Measurements from ENCODE around the gene NKD1.

The NKD1 gene

DNA sequence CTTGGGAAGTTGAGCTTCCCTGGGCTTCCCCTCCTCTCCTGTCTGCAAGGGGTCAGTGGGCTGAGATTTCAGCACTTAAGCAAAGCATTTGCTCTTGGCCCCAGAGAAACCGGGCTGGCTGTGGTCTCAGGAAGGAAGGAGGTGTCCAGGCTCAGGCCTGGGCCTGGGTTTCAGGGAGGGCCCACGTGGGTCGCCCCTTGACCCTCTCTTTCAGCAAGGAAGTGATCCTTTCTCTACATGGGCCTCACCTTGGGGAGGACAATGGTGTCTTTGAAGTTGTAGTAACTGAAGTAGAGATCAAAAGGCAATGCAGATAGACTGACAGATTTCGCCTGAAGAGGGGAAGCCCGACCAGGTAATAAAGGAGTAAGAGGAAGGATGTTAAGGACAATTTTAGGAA is 147.9 kb downstream of the NKD1 start:
- DNase-seq (ENCODE audit: low read depth in 2 of 2) = no peak

DNA sequence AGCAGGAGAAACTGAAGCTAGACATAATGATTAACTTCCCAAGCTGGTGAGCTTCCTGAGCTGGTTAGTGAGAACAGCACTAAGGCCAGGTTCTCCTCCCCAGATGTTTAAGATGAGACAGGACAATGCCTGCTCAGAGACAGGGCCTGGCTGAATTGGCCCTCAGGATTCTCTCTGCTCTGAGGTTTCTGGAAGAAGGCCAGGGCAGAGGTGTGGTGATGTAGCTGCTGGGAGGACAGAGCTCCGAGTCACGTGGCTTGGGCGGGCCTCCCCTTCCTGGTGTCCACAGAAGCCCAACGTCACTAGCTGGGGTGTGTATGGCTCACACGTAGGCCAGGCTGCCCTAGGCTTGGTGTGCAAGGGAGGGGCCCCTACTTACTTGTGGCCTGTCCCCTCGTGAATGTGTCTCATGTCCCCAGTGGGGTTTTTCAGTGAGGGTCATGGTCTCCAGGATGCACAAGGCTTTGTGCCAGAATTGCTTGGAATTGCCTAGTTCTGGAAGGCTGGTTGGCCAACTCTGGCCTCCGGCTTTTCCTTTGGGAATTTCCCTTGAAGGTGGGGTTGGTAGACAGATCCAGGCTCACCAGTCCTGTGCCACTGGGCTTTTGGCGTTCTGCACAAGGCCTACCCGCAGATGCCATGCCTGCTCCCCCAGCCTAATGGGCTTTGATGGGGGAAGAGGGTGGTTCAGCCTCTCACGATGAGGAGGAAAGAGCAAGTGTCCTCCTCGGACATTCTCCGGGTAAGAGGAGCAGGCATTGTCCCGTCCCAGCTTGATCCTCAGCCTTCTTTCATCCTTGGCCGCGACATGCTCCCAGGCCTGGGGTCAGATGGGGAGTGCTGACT is 148.6 kb downstream of the NKD1 start:
- DNase-seq (ENCODE audit: low read depth in 2 of 2) = no peak

DNA sequence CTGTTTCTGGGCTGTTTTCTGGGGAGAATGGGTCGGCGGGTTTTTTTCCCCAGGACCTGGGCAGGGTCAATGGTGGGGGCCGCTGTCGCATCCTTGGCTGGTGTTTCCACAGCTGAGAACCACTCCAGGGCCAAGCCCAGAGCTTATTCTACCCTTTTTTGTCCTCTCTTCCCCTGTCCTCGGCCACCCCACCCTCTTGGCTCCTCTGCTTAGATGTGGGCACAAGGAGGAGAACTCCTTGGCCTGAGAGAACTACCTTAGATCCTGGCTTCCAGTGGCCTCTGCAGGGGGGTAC is 149.2 kb downstream of the NKD1 start:
- DNase-seq (ENCODE audit: low read depth in 2 of 2) = no peak

DNA sequence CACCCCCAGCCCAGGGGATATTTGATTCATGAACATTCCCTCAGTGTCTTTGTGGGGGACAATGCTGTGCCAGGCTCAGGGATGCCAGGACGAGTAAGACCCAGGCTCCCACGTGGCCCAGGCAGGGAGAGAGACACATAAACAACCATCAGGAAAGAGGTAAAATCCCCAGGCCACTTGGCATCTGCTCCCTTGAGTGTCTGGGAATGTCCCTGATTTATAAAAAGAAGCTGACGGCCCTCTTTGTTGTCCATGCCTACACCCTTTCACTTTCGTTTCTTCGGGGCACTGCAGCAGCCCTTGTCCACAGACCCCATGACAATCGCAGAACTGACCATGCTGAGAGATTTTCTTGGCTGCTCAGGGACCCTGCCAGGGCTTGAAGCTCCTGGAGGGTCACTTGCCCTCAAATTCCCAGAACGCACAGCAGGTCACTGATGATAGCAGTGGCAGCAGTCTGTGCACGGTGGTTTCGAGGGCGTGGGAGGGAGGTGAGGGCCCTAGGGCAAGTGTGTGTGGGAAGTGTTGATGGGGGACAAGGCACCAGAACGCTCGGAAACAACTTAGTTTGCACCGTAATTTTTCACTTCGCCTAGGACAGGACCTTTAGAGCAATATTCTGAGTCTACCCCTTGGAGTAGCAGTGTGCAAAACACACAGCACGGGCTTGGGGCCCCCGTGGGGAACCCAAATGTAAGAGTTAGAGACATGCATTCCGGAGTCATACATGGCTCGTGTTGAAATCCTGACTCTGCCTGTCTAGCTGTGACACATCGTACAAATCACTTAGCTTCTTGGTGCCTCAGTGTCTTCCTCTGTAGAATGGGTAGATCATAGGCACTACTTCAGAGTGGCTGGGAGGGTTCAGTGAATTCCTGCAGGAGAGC is 149.9 kb downstream of the NKD1 start:
- no peak for DNase-seq (ENCODE audit: low read depth in 2 of 2)

Measured in stimulated activated CD8-positive, alpha-beta memory T cell treated with anti-CD3 and anti-CD28 coated beads, Interleukin-2, amount 100 ng/mL, for 1 hour (primary cell).